DMS114 treated with DMSO at 0.1 percent for 48 hours (cell line): ENCODE results near the gene ADAMTSL5.

Experiments
- DNase-seq: peaks from one replicate; lab custom pipeline; 2025; ENCODE audit not compliant: unreplicated experiment; lab: John Stamatoyannopoulos, UW

Gene ADAMTSL5

DNA sequence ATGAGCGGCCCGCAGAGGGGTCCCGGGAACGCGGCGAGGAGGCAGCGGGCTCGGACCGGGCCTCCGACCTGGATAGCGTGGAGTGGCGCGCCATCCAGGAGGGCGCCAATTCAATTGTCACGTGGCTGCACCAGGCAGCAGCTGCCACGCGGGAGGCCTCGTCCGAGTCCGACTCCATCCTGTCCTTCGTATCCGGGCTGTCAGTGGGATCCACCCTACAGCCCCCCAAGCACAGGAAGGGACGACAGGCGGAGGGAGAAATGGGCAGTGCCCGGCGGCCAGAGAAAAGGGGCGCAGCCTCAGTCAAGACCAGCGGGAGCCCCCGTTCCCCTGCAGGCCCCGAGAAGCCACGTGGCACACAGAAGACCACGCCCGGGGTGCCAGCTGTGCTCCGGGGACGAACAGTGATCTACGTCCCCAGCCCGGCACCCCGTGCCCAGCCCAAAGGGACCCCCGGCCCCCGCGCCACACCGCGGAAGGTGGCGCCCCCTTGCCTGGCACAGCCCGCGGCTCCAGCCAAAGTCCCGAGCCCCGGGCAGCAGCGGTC lies 44.5 kb downstream of the ADAMTSL5 start:
- DNase-seq: no peak

DNA sequence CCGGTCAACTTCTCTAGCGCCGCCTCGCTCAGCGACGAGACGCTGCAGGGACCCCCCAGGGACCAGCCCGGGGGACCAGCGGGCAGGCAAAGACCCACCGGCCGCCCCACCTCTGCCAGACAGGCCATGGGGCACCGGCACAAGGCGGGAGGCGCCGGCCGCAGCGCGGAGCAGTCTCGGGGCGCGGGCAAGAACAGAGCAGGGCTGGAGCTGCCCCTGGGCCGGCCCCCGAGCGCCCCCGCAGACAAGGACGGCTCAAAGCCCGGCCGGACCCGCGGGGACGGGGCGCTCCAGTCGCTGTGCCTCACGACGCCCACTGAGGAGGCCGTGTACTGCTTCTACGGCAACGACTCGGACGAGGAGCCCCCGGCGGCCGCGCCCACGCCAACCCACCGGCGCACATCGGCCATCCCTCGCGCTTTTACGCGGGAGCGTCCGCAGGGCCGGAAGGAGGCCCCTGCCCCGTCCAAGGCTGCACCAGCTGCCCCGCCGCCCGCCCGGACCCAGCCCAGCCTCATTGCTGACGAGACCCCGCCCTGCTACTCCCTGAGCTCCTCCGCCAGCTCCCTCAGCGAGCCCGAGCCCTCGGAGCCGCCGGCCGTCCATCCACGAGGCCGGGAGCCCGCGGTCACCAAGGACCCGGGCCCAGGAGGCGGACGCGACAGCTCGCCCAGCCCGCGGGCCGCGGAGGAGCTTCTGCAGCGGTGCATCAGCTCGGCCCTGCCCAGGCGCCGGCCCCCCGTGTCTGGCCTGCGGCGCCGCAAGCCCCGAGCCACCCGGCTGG lies 45.1 kb downstream of the ADAMTSL5 start:
- no peak for DNase-seq

DNA sequence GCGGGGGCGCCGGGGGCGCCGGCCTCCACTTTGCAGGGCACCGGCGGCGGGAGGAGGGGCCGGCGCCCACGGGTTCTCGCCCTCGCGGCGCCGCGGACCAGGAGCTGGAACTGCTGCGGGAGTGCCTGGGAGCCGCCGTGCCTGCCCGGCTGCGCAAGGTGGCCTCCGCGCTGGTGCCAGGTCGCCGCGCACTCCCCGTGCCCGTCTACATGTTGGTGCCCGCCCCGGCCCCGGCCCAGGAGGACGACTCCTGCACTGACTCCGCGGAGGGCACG lies 45.7 kb downstream of the ADAMTSL5 start:
- no peak for DNase-seq

DNA sequence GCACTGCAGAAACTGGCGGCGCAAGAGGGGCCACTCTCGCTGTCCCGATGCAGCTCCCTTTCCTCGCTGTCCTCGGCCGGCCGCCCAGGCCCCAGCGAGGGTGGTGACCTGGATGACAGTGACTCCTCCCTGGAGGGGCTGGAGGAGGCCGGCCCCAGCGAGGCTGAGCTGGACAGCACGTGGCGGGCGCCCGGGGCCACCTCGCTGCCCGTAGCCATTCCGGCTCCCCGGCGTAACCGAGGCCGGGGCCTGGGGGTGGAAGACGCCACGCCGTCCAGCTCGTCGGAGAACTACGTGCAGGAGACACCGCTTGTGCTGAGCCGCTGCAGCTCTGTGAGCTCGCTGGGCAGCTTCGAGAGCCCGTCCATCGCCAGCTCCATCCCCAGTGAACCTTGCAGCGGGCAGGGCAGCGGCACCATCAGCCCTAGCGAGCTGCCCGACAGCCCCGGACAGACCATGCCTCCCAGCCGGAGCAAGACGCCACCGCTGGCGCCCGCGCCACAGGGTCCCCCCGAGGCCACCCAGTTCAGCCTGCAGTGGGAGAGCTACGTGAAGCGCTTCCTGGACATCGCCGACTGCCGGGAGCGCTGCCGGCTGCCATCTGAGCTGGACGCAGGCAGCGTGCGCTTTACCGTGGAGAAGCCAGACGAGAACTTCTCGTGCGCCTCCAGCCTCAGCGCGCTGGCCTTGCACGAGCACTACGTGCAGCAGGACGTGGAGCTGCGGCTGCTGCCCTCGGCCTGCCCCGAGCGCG lies 46.2 kb downstream of the ADAMTSL5 start:
- no peak for DNase-seq

DNA sequence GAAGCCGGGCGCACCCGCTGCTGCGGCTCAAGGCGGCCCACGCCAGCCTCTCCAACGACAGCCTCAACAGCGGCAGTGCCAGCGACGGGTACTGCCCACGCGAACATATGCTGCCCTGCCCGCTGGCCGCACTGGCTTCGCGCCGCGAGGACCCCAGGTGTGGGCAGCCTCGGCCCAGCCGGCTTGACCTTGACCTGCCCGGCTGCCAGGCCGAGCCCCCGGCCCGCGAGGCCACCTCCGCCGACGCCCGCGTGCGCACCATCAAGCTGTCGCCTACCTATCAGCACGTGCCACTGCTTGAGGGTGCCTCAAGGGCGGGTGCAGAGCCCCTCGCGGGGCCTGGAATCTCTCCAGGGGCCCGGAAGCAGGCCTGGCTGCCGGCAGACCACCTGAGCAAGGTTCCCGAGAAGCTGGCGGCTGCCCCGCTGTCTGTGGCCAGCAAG lies 46.8 kb downstream of the ADAMTSL5 start:
- no peak for DNase-seq

DNA sequence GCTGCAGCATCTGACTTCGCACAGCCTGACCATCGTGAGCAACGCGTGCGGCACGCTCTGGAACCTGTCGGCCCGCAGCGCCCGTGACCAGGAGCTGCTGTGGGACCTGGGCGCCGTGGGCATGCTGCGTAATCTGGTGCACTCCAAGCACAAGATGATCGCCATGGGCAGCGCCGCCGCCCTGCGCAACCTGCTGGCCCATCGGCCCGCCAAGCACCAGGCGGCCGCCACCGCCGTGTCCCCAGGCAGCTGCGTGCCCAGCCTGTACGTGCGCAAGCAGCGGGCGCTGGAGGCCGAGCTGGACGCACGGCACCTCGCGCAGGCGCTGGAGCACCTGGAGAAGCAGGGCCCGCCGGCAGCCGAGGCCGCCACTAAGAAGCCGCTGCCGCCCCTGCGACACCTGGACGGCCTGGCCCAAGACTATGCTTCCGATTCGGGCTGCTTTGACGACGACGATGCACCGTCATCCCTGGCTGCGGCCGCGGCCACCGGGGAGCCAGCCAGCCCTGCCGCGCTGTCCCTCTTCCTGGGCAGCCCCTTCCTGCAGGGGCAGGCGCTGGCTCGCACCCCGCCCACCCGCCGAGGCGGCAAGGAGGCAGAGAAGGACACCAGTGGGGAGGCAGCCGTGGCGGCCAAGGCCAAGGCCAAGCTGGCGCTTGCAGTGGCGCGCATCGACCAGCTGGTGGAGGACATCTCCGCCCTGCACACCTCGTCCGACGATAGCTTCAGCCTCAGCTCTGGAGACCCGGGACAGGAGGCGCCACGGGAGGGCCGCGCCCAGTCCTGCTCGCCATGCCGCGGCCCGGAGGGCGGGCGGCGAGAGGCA lies 47.4 kb downstream of the ADAMTSL5 start:
- no peak for DNase-seq

DNA sequence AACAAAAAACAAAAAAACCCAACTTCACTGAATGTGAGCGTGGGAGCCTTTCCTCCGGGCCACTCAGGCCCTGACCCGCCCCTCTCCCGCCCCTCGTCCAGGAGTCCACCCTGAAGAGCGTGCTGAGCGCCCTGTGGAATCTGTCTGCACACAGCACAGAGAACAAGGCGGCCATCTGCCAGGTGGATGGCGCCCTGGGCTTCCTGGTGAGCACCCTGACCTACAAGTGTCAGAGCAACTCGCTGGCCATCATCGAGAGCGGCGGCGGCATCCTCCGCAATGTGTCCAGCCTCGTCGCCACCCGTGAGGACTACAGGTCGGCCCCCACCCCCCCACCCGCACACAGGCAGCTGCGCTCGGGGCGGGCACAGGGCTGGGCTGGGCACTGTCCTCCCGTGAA lies 51.0 kb downstream of the ADAMTSL5 start:
- no peak for DNase-seq

DNA sequence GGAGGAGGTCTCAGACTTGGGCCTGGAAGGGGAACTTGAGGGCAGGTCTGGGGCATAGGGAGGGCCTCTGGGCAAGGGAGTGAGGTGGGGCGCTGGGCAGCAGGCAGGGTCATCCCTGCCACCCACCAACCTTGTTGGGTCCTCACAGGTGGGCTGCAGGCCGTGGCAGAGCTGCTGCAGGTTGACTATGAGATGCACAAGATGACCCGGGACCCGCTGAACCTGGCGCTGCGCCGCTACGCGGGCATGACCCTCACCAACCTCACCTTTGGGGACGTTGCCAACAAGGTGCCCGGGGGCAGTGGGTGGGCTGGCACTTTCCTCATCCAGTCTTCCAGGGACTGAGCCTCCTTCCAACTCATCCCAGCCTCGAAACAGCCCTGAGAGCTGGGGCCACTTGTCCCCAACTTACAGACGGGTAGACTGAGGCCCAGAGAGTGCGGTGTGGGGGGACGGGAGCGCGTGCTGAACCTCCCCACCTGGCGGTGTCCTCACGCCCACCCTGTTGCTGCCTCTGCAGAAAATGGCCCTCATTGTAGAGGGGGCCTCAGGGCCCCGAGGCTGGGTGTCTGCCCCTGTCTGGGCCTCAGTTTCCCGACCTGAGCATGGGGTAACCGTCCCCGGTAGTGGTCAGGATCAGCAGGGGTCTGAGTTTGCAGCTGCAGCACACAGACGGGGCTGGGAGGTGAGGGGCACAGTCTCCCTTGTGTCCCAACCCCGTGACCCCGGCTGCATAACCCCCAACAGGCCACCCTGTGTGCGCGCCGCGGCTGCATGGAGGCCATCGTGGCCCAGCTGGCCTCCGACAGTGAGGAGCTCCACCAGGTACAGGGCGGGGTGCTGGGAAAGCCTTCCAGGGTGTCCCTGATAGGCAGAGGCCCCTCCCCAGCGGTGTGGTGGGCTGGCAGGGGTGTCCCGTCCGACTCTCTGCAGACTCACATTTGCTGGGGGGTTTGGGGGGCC lies 52.5 kb downstream of the ADAMTSL5 start:
- DNase-seq: no peak

DNA sequence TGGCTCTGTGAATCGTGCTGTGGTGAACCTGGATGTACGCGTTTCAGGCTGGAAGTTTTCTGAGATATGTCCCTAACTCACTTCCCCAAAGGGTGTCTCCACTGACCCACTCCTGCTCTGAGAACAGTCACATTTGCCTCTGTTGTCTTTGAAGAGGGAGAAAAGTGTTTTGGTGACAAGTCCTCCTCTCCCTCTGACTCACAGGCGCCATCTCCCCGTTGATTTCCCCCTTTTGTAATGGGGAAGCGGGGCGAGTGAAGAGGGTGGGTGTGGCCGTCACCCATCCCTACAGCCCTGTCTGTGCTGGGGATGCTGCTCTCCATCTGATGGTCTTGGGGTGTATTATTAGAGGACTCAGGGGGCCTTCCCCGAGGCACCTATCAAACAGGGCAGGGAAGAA lies 53.3 kb downstream of the ADAMTSL5 start:
- DNase-seq: no peak

DNA sequence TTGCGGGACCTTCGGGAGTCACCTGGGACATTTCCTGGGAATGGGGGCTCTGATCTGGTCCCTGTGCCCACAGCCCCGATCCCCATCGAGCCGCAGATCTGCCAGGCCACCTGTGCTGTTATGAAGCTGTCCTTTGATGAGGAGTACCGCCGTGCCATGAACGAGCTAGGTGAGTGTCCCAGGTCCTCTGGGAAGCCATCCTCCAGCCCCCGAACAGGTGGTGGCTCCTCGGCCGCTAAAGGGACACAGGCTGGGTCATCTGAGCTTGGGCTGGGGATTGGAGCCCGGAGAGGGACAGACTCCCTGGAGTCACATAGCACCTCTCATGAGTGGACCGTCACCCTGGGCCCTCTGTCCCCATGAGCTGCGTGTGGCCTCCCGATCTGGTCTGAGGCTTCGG lies 54.9 kb downstream of the ADAMTSL5 start:
- no peak for DNase-seq

DNA sequence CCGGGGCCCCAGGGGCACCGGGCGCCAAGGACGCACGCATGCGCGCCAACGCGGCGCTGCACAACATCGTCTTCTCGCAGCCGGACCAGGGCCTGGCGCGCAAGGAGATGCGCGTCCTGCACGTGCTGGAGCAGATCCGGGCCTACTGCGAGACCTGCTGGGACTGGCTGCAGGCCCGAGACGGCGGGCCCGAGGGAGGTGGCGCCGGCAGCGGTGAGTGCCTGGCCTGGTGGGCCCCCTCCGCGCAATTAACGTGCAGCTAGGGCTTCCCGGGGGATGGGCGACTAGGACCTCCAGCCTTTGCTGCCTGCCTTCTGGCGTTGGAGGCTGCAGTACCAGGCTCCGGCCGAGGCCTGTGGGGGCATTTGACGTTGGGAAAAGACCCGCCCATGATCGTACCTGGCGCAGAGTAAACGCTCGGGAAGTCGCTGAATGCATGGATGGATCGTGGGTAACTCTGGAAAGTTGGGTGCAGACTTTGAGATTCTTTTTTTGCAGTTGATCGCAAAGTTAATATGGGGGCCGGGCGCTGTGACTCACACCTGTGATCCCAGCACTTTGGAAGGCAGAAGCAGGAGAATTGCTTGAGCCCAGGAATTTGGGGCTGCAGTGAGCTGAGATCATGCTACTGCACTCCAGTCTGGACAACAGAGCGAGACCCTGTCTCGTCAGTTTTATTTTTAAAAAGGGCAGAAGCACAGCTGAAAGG lies 55.6 kb downstream of the ADAMTSL5 start:
- DNase-seq: no peak

DNA sequence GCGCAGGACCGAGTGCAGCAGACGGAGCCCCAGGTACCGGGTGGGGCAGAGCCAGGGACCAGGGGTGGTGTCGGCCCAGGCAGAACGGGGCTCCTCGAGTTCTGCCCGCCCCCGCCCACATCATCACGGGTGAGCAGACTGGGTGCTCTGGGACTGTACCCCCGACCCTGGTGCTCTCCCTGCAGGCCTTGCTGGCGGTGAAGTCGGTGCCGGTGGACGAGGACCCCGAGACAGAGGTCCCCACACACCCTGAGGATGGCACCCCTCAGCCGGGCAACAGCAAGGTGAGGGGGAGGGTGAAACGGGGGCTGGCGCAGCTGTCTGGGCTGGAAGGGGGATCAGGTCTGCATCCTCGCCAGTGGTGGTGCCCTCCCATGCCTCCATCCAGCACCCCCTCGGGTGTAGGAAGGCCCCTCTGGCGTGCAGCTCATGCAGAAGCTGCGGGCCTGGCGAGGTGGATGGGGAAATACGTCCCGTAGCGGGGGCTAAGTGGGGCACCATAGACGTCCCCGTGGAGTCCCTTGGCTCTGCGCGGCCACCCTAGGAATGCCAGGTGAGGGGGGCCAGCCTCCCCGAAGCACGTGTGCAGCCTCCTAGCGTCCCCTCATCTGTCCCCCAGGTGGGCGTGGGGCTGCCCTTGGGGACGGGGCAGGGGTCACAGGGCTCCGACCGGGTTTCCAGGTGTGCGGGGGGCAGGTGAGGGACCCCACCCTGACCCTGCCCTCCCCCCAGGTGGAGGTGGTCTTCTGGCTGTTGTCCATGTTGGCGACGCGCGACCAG lies 56.5 kb downstream of the ADAMTSL5 start:
- DNase-seq: no peak

DNA sequence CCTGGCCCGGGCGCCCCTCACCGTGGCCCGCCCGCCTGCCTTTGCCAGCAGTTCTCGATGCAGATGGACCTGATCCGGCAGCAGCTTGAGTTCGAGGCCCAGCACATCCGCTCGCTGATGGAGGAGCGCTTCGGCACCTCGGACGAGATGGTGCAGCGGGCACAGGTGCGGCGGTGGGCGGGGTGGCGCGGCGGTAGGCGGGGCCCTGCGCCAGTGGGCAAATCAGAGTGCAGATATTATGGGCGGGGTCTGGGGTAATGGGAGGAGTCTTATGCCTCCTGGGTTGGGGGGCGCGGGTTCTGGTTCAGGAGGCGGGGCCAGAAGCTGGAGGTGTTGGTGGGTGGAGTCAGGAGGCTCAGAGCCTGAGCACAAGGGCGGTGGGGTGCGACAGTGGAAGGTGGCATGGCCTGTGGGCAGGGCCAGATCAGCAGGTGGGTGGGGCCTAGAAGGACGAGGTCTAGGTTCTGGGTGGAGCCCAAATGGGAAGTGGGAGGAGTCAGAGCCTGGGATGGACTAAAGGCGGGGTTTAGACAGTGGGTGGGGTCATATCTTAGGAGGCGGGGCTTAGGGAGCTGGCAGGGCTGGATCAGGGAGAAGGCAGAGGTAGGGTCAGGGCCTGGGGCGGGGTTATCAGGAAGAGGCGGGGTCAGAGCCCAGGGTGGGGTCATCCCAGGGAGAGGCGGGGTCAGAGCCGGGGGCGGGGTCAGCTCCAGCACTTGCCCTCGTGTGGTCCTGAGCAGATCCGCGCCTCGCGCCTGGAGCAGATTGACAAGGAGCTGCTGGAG lies 57.3 kb downstream of the ADAMTSL5 start:
- DNase-seq: no peak
